NCI-H2171 treated with DMSO at 0.1 percent for 48 hours (cell line): ENCODE results near the gene PLEKHH1.
"Not testable (repeated sequence)": the region's sequence is repeated elsewhere in the genome, so short reads cannot be mapped to it uniquely, and the experiment has no call there.

ENCODE experiments used
- DNase-seq: peaks from one replicate; lab custom pipeline; 2025; lab: John Stamatoyannopoulos, UW

PLEKHH1 gene

GRCh38 chr14:67533754-67534085 is 630 bp downstream of the PLEKHH1 start:
- DNase-seq = no peak

- no peak for DNase-seq
These were observed 3.0 kb downstream of the PLEKHH1 start for GRCh38 chr14:67536087-67536486.

- no peak for DNase-seq
These were observed 4.6 kb downstream of the PLEKHH1 start for GRCh38 chr14:67537736-67538135.

- DNase-seq = peak; percentile 38
These were observed 5.4 kb downstream of the PLEKHH1 start for GRCh38 chr14:67538501-67538900.

GRCh38 chr14:67539116-67539515 is 6.0 kb downstream of the PLEKHH1 start:
- no peak for DNase-seq

- no peak for DNase-seq
These were observed 8.6 kb downstream of the PLEKHH1 start for GRCh38 chr14:67541448-67542387.

- DNase-seq = not testable (repeated sequence)
These were observed 9.5 kb downstream of the PLEKHH1 start for GRCh38 chr14:67542620-67543019.

- DNase-seq = no peak
These were observed 11.5 kb downstream of the PLEKHH1 start for GRCh38 chr14:67544590-67544989.

- peak; percentile 78 for DNase-seq
These were observed 14.2 kb downstream of the PLEKHH1 start for GRCh38 chr14:67547224-67547780.

- DNase-seq = no peak
These were observed 16.6 kb downstream of the PLEKHH1 start for GRCh38 chr14:67549734-67550133.

- no peak for DNase-seq
These were observed 18.0 kb downstream of the PLEKHH1 start for GRCh38 chr14:67551123-67551522.

GRCh38 chr14:67551940-67552339 is 18.9 kb downstream of the PLEKHH1 start:
- peak; percentile 81 for DNase-seq

GRCh38 chr14:67553547-67553946 is 20.5 kb downstream of the PLEKHH1 start:
- DNase-seq = no peak

GRCh38 chr14:67554341-67554740 is 21.3 kb downstream of the PLEKHH1 start:
- DNase-seq = no peak

- DNase-seq = no peak
These were observed 22.5 kb downstream of the PLEKHH1 start for GRCh38 chr14:67555518-67556090.

- DNase-seq = no peak
These were observed 23.6 kb downstream of the PLEKHH1 start for GRCh38 chr14:67556671-67557070.

GRCh38 chr14:67557118-67557517 is 24.0 kb downstream of the PLEKHH1 start:
- no peak for DNase-seq

- DNase-seq = no peak
These were observed 24.6 kb downstream of the PLEKHH1 start for GRCh38 chr14:67557656-67558055.

GRCh38 chr14:67559639-67560038 is 26.5 kb downstream of the PLEKHH1 start:
- no peak for DNase-seq

- no peak for DNase-seq
These were observed 29.1 kb downstream of the PLEKHH1 start for GRCh38 chr14:67562025-67562775.

- DNase-seq = no peak
These were observed 29.7 kb downstream of the PLEKHH1 start for GRCh38 chr14:67562776-67563150.

GRCh38 chr14:67564236-67564635 is 31.1 kb downstream of the PLEKHH1 start:
- no peak for DNase-seq

GRCh38 chr14:67566908-67567307 is 33.8 kb downstream of the PLEKHH1 start:
- DNase-seq = no peak
